Measurements from ENCODE around the gene ENO1.

Gene ENO1

DNA sequence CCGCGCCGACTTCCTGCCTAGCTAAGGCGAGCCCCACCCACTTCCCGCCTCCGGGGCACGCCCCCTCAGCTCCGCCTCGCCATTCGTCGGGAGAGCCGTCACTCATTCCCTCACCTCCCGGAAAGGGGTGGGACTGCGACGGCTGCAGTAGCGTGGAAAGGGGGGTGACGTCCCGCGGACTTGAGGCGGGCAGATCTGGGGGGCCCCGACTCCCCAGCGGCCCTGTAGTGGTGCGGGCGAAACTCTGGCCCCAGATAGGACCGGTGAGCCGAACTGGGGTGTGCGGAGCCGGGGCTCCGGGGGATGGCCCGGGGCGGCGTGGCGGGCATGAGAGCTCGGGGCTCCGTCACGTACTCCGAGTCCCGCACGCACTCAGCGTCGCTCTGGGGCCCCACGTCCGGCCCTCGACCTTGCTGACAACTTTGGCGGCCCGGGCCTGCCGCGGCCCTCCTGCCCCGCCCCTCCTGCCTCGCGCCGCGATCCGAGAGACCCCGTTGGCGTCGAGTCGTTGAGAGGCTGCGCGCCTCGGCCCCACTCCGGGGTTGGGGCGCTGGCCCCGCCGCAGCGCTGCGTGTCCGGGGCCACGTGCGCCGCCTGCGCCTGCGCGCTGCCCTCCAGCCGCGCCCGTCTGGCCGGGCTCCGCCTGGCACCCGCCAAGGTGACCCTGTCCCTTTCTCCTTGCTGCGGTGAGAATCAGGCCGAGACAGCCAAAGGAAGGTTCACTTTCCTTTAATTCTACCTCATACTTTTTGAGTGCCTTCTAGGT is 395 bp upstream of the ENO1 start:
- H3K27ac ChIP-seq (ENCODE audit: low read depth, low read length): peak overlapping the region; percentile 97
- peaks cover 26% of the 10 kb centered on the region for H3K36me3 ChIP-seq (ENCODE audit: insufficient read depth, low read length)
- WGBS: under 1% methylated on average over 82 of the region's 82 CpGs

DNA sequence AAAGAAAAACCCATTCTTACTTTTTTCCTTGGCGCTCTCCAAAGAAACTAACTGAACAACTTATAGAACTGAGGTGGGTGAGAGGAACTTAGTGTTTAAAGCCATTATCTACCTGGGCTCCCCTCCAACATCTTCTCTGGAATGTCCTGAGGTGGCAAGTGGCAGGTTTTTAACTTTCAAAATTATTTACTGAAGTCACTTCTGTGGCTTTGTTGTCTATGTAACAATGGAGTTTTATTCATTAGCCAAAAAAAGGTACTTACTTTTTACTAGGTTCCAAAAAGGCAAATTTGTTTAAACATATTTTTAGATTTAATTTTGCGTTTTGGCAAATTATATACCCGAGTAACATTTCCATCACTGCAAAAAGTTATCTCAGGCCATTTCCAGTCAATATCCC is 2.4 kb downstream of the ENO1 start:
- Histone ChIP-seq H3K36me3 (ENCODE audit: insufficient read depth, low read length) (peaks cover 54% of the 10 kb centered on the region), H3K4me3 (ENCODE audit: low read length) (peak overlapping the region; percentile 96), H3K27ac (ENCODE audit: low read depth, low read length) (peak overlapping the region; percentile 34; the same call in 1 of the 2 replicates), H3K9ac (ENCODE audit: low read depth, low read length) (peak overlapping the region; percentile 99), H3K9me3 (ENCODE audit: insufficient read depth, low read depth, low read length) (no peaks in the 10 kb centered on the region), H3K27me3 (ENCODE audit: insufficient read depth, low read length) (no peaks in the 10 kb centered on the region), H3K4me1 (ENCODE audit: insufficient read depth, low read length) (peaks cover 58% of the 10 kb centered on the region)
- 100% methylated on average over 1 of the region's 3 CpGs for WGBS

More for the DNA sequence above, 395 bp upstream of the ENO1 start:
- Histone ChIP-seq H3K4me1 (ENCODE audit: insufficient read depth, low read length) (peaks cover 38% of the 10 kb centered on the region), H3K4me3 (ENCODE audit: low read length) (peak overlapping the region; percentile 96), H3K9ac (ENCODE audit: low read depth, low read length) (peak overlapping the region; percentile 99), H3K9me3 (ENCODE audit: insufficient read depth, low read depth, low read length) (no peaks in the 10 kb centered on the region), H3K27me3 (ENCODE audit: insufficient read depth, low read length) (0 out of 2 replicates have a peak, but pooled peaks cover 4% of the 10 kb centered on the region)

DNA sequence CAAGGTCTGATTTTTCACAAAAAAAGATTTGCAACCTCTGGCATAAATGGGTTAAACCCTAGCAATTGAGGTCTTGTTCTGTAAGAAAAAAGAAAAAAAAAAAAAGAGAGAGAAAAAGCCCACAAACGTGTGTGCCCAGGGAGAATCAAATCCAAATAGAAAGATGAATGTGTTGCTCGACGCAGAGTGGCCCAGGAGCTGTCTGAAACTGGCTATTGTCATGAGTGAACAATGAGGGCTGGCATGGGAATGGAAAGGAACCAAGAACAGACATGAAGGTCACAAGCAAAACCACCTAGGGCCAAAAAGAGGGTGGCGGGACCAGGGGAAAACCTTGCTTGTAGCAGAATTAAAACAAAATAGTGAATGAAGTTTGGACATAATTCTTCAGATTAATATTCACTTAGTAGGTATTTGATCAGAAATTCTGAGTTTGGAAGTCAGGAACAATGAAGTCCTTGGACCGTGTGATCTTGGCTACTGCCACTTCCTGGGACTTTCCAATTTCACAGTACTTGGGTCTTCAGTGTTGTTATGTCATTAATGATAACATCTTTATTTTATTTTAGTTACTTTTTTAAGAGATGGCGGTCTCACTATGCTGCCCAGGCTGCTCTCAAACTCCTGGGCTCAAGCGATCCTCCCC is 3.1 kb downstream of the ENO1 start:
- Histone ChIP-seq H3K4me1 (ENCODE audit: insufficient read depth, low read length) (peaks cover 59% of the 10 kb centered on the region), H3K36me3 (ENCODE audit: insufficient read depth, low read length) (peaks cover 62% of the 10 kb centered on the region), H3K9me3 (ENCODE audit: insufficient read depth, low read depth, low read length) (no peaks in the 10 kb centered on the region), H3K4me3 (ENCODE audit: low read length) (peak overlapping the region; percentile 96), H3K27ac (ENCODE audit: low read depth, low read length) (peak overlapping the region; percentile 77; the same call in 1 of the 2 replicates), H3K27me3 (ENCODE audit: insufficient read depth, low read length) (no peaks in the 10 kb centered on the region), H3K9ac (ENCODE audit: low read depth, low read length) (peak overlapping the region; percentile 99; the same call in 1 of the 2 replicates)
- 75% methylated on average over 7 of the region's 7 CpGs for WGBS

DNA sequence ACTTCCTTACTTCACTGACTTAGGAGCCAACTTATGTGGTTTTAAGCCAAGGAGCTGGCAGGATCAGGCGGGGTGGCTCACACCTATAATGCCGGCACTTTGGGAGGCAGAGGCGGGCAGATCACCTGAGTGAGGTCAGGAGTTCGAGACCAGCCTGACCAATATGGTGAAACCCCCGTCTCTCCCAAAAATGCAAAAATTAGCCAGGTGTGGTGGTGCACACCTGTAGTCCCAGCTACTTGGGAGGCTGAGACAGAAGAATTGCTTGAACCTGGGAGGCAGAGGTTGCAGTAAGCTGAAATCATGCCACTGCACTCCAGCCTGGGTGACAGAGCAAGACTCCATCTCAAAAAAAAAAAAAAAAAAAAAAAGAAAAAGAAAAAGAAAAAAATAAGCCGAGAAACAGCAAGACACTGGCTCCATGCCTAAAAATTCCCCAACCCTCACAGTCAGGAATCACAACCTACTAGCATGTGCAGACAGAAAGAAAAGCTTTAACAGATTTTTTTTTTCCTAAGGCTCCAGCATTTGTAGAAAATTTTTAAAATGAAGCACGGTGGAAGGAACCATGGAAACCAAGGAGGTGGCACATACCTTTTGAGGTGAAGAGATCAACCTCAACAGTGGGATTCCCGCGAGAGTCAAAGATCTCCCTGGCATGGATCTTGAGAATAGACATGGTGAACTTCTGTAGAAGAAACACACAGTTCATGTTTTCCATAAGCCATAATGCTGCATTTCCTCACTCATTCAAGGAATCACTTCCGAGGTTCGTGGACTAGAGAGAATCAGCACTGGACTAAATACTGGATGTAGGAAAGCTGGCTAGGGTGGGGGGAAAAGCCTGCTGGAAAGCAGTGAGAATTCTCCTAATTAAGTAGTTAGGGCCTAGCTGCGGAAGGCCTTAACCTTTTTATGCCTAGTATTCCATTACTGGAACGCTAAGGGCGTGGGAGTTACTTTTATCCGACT is 4.0 kb downstream of the ENO1 start:
- Histone ChIP-seq H3K9me3 (ENCODE audit: insufficient read depth, low read depth, low read length) (no peaks in the 10 kb centered on the region), H3K36me3 (ENCODE audit: insufficient read depth, low read length) (peaks cover 70% of the 10 kb centered on the region), H3K4me3 (ENCODE audit: low read length) (peak overlapping the region; percentile 96), H3K4me1 (ENCODE audit: insufficient read depth, low read length) (peaks cover 51% of the 10 kb centered on the region), H3K27ac (ENCODE audit: low read depth, low read length) (peak overlapping the region; percentile 77), H3K27me3 (ENCODE audit: insufficient read depth, low read length) (no peaks in the 10 kb centered on the region), H3K9ac (ENCODE audit: low read depth, low read length) (peak overlapping the region; percentile 58; the same call in 1 of the 2 replicates)
- 89% methylated on average over 15 of the region's 15 CpGs for WGBS

DNA sequence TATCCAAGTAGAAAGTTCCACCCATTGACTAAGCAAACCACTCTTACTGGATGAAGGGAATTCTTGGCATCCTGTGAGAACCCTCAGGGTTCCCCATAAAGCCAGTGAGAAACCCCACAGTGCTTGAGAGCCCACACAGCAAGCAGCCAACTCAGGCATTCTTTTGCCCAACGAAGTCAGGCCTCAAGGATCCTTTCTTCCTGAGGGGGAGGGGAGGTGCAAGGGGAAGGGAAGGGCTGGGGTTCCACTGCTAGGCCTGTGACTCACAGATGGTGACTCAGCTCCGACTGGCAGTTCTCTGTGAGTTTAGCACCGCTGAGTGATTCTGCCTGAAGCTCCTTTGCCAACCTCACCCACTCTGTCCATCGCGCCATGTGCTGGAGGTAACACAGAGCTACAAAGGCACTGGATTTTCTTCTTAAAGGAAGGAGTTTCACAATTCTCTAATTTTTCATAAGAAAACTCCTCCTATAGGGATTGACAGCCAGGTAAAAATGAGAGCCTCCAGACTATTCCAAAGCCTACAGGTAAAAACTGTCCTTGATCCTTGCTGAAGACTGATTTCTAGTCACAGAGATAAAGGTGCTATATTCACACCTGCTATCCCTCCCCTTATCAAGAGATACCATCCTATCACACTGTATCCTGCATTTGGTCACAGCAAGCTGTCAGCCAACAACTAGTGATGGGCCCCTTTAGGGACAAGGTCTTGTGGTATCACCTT is 4.8 kb downstream of the ENO1 start:
- H3K36me3 ChIP-seq (ENCODE audit: insufficient read depth, low read length): peaks cover 78% of the 10 kb centered on the region
- H3K27ac ChIP-seq (ENCODE audit: low read depth, low read length): peak overlapping the region; percentile 78
- H3K27me3 ChIP-seq (ENCODE audit: insufficient read depth, low read length): no peaks in the 10 kb centered on the region
- H3K4me3 ChIP-seq (ENCODE audit: low read length): peak overlapping the region; percentile 15
- peak overlapping the region; percentile 58 for H3K9ac ChIP-seq (ENCODE audit: low read depth, low read length)
- no peaks in the 10 kb centered on the region for H3K9me3 ChIP-seq (ENCODE audit: insufficient read depth, low read depth, low read length)
- WGBS: 36% methylated on average over 5 of the region's 5 CpGs
- H3K4me1 ChIP-seq (ENCODE audit: insufficient read depth, low read length): peaks cover 51% of the 10 kb centered on the region

DNA sequence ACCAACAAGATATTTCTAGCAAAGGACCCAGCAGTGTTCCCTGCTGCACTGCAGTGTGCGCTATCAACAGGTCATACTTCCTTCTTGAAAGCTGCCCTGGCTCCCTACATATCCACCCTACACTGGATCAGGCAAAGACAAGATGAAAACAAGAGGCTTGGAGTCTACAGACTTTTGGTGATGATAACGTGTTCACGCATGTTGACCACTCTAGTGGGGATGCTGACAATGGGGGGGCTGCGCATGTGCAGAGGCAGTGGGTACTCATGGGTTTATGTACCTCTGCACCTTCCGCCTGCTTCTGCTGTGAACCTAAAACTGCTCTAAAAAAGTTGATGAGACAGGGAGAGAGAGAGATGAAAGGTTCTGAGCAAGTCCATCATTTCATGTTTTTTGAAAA is 5.5 kb downstream of the ENO1 start:
- WGBS: 94% methylated on average over 5 of the region's 5 CpGs
- Histone ChIP-seq H3K27ac (ENCODE audit: low read depth, low read length) (peak overlapping the region; percentile 78), H3K4me3 (ENCODE audit: low read length) (peak overlapping the region; percentile 15), H3K9me3 (ENCODE audit: insufficient read depth, low read depth, low read length) (no peaks in the 10 kb centered on the region), H3K27me3 (ENCODE audit: insufficient read depth, low read length) (no peaks in the 10 kb centered on the region), H3K36me3 (ENCODE audit: insufficient read depth, low read length) (peaks cover 85% of the 10 kb centered on the region), H3K9ac (ENCODE audit: low read depth, low read length) (peak overlapping the region; percentile 39; the same call in 1 of the 2 replicates), H3K4me1 (ENCODE audit: insufficient read depth, low read length) (peaks cover 54% of the 10 kb centered on the region)

DNA sequence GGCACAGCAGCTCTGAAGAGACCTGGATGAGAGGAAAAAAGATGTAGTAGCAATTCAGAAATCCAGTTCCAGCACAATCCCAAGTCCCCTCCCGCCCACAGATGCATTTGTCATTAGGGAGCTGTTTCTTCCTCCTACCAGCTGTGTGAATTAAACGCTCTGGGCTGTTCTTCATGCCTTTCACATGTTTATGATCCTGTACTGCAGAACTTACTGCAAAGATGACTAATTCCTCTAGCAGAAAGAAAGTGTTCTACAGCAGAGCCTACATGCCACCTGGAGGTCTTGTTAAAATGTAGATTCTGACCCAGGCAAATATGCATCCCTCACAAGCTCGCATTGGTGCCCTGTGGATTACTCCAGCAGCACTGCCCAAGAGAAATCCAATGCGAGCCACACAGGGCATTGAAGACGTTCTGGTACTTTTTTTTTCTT is 6.5 kb downstream of the ENO1 start:
- WGBS: 72% methylated on average over 5 of the region's 5 CpGs
- H3K36me3 ChIP-seq (ENCODE audit: insufficient read depth, low read length): peaks cover 95% of the 10 kb centered on the region
- no peak overlapping the region for H3K4me3 ChIP-seq (ENCODE audit: low read length)
- H3K9me3 ChIP-seq (ENCODE audit: insufficient read depth, low read depth, low read length): no peaks in the 10 kb centered on the region
- H3K9ac ChIP-seq (ENCODE audit: low read depth, low read length): no peak overlapping the region
- peak overlapping the region; percentile 16; the same call in 1 of the 2 replicates for H3K27ac ChIP-seq (ENCODE audit: low read depth, low read length)
- H3K27me3 ChIP-seq (ENCODE audit: insufficient read depth, low read length): no peaks in the 10 kb centered on the region
- H3K4me1 ChIP-seq (ENCODE audit: insufficient read depth, low read length): peaks cover 54% of the 10 kb centered on the region

DNA sequence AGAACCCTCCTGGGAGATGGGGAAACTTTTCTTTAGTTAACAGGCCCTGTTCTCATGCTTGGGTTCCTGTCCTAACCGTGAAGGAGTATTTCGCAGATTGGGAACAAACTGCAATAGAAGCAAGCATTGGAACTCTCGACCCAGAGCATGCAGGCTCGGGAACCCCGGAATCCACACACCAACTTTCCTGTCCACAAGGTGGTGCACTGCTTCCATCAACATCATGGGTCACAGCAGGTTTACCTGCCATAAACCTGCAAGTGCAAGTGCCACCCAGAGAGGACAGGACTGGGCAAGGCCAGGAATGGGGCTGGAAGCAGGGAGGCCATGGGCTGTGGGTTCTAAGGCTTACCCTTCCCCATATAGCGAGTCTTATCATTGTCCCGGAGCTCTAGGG is 6.9 kb downstream of the ENO1 start:
- peaks cover 100% of the 10 kb centered on the region for H3K36me3 ChIP-seq (ENCODE audit: insufficient read depth, low read length)
- H3K4me1 ChIP-seq (ENCODE audit: insufficient read depth, low read length): peaks cover 54% of the 10 kb centered on the region
- H3K27me3 ChIP-seq (ENCODE audit: insufficient read depth, low read length): no peaks in the 10 kb centered on the region
- 96% methylated on average over 7 of the region's 7 CpGs for WGBS
- H3K9me3 ChIP-seq (ENCODE audit: insufficient read depth, low read depth, low read length): no peaks in the 10 kb centered on the region
- H3K27ac ChIP-seq (ENCODE audit: low read depth, low read length): peak overlapping the region; percentile 2; the same call in 1 of the 2 replicates
- H3K4me3 ChIP-seq (ENCODE audit: low read length): no peak overlapping the region
- H3K9ac ChIP-seq (ENCODE audit: low read depth, low read length): no peak overlapping the region

DNA sequence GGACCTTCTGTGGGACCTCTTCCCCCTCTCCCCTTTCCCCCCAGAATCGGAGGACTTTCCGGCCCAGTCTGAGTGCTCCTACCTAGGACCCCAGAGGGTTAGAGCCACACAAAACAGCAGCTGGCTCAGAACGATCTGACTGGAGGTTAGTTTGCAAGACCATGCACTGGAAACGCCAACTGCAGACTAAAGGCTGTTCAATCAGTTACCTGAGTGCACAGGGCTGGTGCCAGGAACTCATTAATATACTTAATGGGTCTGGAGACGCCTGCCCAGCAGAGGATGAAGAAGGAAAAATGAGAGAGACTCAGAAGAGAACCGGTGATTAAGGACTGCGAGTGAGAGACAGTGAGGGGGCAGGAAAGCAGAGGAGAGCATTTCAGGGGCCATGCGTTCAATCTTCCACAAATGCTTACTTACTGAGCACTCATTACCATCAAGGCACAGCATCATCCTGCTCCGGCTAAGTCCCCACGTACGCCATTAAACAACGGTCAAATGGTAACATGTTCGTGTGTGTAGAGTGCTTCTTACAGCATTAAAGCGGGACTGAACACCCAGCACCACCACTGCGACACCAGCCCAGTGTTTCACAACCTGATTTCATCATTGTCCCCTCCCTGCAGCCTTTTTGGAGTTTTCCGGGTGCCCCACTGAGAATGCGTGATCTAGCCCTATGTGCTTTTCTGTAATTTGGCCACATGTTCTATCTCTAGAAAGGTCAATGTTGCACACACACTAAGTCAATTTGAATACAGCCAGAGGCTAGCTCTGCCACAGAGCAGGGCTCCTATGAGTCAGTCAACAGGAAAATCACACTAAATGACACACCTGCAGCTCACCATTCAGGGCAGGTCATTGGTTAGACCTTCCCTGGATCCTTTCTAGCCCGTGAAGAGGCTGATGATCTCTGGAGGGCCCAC is 7.6 kb downstream of the ENO1 start:
- peaks cover 50% of the 10 kb centered on the region for H3K4me1 ChIP-seq (ENCODE audit: insufficient read depth, low read length)

More for the DNA sequence above, 7.6 kb downstream of the ENO1 start:
- 94% methylated on average over 18 of the region's 18 CpGs for WGBS
- H3K36me3 ChIP-seq (ENCODE audit: insufficient read depth, low read length): peaks cover 100% of the 10 kb centered on the region
- no peak overlapping the region for H3K4me3 ChIP-seq (ENCODE audit: low read length)
- no peaks in the 10 kb centered on the region for H3K27me3 ChIP-seq (ENCODE audit: insufficient read depth, low read length)
- no peak overlapping the region for H3K9ac ChIP-seq (ENCODE audit: low read depth, low read length)
- H3K27ac ChIP-seq (ENCODE audit: low read depth, low read length): peak overlapping the region; percentile 2; the same call in 1 of the 2 replicates
- no peaks in the 10 kb centered on the region for H3K9me3 ChIP-seq (ENCODE audit: insufficient read depth, low read depth, low read length)

All from HUES64 (cell line).